Gastroesophageal sphincter (tissue), 3 donors: ENCODE data around the gene UBC.
"Not testable (repeated sequence)": the region's sequence is repeated elsewhere in the genome, so short reads cannot be mapped to it uniquely, and the experiment has no call there.

Experiments
- CTCF ChIP-seq, 4 experiments: fragments of 200-600 bp in 2 of 4; fragments of 450-650 bp in 2 of 4; sonication (generic) in 1 of 4; IDR thresholded peaks; one replicate each; pipeline ENCODE4 v1.5.1; 2017 to 2019; ENCODE audit warnings: antibody characterized with exemption in 4 of 4, mild to moderate bottlenecking in 2 of 4, moderate library complexity in 2 of 4
- POLR2AphosphoS5 ChIP-seq: sonication (generic); formaldehyde crosslinking; IDR thresholded peaks from one replicate; pipeline ENCODE4 v1.6.1; 2017; ENCODE audit warnings: antibody characterized with exemption

GRCh38 chr12:124931528-124931927 lies 17.1 kb upstream of the UBC start:
- TF ChIP-seq CTCF (IDR thresholded peaks at IDR 0.05); POLR2AphosphoS5: not testable (repeated sequence)
